ENCODE measurements around the gene SPOCK3.

The SPOCK3 gene

DNA sequence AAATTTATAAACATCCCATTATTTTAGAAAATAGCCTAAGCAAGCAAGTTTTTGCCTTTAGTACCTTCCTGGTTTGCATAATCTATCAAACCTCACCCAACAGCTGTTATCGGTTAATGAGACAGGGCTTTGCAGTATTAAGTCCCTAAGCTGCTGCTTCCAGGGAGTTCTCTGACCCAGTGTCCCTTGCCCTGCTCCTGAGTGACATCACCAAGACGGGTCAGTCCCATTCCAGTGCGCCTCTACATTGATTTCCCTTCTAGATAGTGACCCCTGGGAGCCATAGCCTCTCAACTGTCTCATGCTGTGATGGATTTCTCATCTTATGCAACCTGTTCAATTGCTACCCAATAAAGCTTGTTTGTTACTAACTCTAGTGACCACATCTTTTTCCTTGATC is 410.4 kb downstream of the SPOCK3 start:
- H3K4me2 ChIP-seq (ENCODE audit: low read length): no peak overlapping the region
- H3K79me2 ChIP-seq (ENCODE audit: insufficient read depth, low read length): no peaks in the 10 kb centered on the region
- H3K27ac ChIP-seq (ENCODE audit: low read depth, low read length, poor library complexity, severe bottlenecking): no peak overlapping the region
- H4K20me1 ChIP-seq (ENCODE audit: insufficient read depth, low read length): no peaks in the 10 kb centered on the region
- no peak overlapping the region for H2AFZ ChIP-seq (ENCODE audit: low read length)
- H3K9ac ChIP-seq (ENCODE audit: low read length): no peak overlapping the region
- no peak overlapping the region for H3K4me3 ChIP-seq (ENCODE audit: low read depth, low read length, poor library complexity, severe bottlenecking)
- TF ChIP-seq EZH2 (IDR thresholded peaks at IDR 0.05; ENCODE audit: borderline replicate concordance, low read length) (no peak), CTCF (IDR thresholded peaks at IDR 0.05; ENCODE audit: low read length) (no peak)
- no peaks in the 10 kb centered on the region for H3K9me2 ChIP-seq (ENCODE audit: low read depth, low read length)
- H3K4me1 ChIP-seq (ENCODE audit: insufficient read depth, low read length, severe bottlenecking): peaks cover 5% of the 10 kb centered on the region
- no peaks in the 10 kb centered on the region for H3K36me3 ChIP-seq (ENCODE audit: insufficient read depth, low read length)
- H3K27me3 ChIP-seq (ENCODE audit: insufficient read depth, low read length): no peaks in the 10 kb centered on the region
- H3F3A ChIP-seq (ENCODE audit: insufficient read depth, low read length): no peaks in the 10 kb centered on the region
- H3K9me3 ChIP-seq (ENCODE audit: low read length): peaks cover 4% of the 10 kb centered on the region

DNA sequence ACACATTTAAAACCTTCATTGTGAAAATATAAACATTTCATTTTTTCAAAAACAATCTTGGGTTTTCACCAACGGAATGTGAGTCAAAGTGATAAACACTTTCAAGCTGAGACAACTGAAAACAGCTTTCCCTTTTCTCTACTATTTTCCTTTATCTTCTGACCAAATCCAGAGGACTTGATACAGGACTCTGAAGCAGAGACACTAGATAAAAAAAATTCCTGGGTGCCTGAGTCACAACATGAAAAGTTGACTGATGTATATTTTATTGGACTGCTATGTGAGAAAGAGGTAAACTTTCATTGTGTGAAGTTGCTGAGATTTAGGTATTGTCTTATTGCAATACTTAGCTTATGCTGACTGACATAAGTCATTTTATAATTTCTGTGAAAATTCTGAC is 411.2 kb downstream of the SPOCK3 start:
- H3K4me2 ChIP-seq (ENCODE audit: low read length): no peak overlapping the region
- H3K9ac ChIP-seq (ENCODE audit: low read length): no peak overlapping the region
- H3K4me1 ChIP-seq (ENCODE audit: insufficient read depth, low read length, severe bottlenecking): peaks cover 5% of the 10 kb centered on the region
- no peak overlapping the region for H3K27ac ChIP-seq (ENCODE audit: low read depth, low read length, poor library complexity, severe bottlenecking)
- H4K20me1 ChIP-seq (ENCODE audit: insufficient read depth, low read length): no peaks in the 10 kb centered on the region
- H2AFZ ChIP-seq (ENCODE audit: low read length): 0 out of 2 replicates have a peak overlapping the region, but pooled peaks have one; percentile 65
- H3K9me2 ChIP-seq (ENCODE audit: low read depth, low read length): no peaks in the 10 kb centered on the region
- TF ChIP-seq CTCF (IDR thresholded peaks at IDR 0.05; ENCODE audit: low read length) (no peak), EZH2 (IDR thresholded peaks at IDR 0.05; ENCODE audit: borderline replicate concordance, low read length) (no peak)
- peaks cover 4% of the 10 kb centered on the region for H3K9me3 ChIP-seq (ENCODE audit: low read length)
- no peaks in the 10 kb centered on the region for H3K79me2 ChIP-seq (ENCODE audit: insufficient read depth, low read length)
- no peaks in the 10 kb centered on the region for H3K36me3 ChIP-seq (ENCODE audit: insufficient read depth, low read length)
- H3K27me3 ChIP-seq (ENCODE audit: insufficient read depth, low read length): no peaks in the 10 kb centered on the region
- H3K4me3 ChIP-seq (ENCODE audit: low read depth, low read length, poor library complexity, severe bottlenecking): no peak overlapping the region
- H3F3A ChIP-seq (ENCODE audit: insufficient read depth, low read length): no peaks in the 10 kb centered on the region

DNA sequence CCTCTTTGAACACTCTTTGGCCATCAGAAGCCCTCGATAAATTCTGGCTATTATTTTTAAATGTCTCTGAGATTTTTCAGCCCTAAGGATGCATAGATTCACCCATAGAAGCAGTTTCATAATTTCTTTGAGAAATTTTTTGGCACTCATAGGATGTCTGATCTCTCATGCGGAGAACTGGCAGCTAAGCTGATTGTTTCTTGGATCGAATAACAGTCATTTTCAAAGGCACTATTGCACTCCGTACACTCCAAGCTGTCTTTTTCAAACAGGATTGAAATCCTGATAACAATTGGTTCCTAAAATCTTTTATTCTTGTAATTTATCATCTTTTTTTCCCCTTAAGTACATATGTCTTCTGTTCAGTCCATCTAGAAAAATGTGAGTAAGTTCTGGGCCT is 411.9 kb downstream of the SPOCK3 start:
- H2AFZ ChIP-seq (ENCODE audit: low read length): 0 out of 2 replicates have a peak overlapping the region, but pooled peaks have one; percentile 46
- H4K20me1 ChIP-seq (ENCODE audit: insufficient read depth, low read length): no peaks in the 10 kb centered on the region
- no peaks in the 10 kb centered on the region for H3K79me2 ChIP-seq (ENCODE audit: insufficient read depth, low read length)
- peaks cover 7% of the 10 kb centered on the region for H3K4me1 ChIP-seq (ENCODE audit: insufficient read depth, low read length, severe bottlenecking)
- no peaks in the 10 kb centered on the region for H3K36me3 ChIP-seq (ENCODE audit: insufficient read depth, low read length)
- no peak overlapping the region for H3K4me3 ChIP-seq (ENCODE audit: low read depth, low read length, poor library complexity, severe bottlenecking)
- H3K27me3 ChIP-seq (ENCODE audit: insufficient read depth, low read length): no peaks in the 10 kb centered on the region
- H3K9me2 ChIP-seq (ENCODE audit: low read depth, low read length): no peaks in the 10 kb centered on the region
- no peak overlapping the region for H3K27ac ChIP-seq (ENCODE audit: low read depth, low read length, poor library complexity, severe bottlenecking)
- H3F3A ChIP-seq (ENCODE audit: insufficient read depth, low read length): no peaks in the 10 kb centered on the region
- peaks cover 4% of the 10 kb centered on the region for H3K9me3 ChIP-seq (ENCODE audit: low read length)
- TF ChIP-seq CTCF (IDR thresholded peaks at IDR 0.05; ENCODE audit: low read length) (no peak), EZH2 (IDR thresholded peaks at IDR 0.05; ENCODE audit: borderline replicate concordance, low read length) (no peak)
- H3K4me2 ChIP-seq (ENCODE audit: low read length): no peak overlapping the region
- H3K9ac ChIP-seq (ENCODE audit: low read length): no peak overlapping the region

All from OCI-LY1 (cell line).